ENCODE data around the gene LRRIQ4. TPM values are rescaled to one million over a fixed set of nuclear protein-coding genes. Genes with fewer than 3 reads are reported as not detected.

LRRIQ4 gene
- not detected for total RNA-seq
- long read RNA-seq, partial matches to known transcripts, result 0 of 1 reads
- long read RNA-seq, other reads (novel, unspliced or antisense), result 1 of 1 reads

DNA sequence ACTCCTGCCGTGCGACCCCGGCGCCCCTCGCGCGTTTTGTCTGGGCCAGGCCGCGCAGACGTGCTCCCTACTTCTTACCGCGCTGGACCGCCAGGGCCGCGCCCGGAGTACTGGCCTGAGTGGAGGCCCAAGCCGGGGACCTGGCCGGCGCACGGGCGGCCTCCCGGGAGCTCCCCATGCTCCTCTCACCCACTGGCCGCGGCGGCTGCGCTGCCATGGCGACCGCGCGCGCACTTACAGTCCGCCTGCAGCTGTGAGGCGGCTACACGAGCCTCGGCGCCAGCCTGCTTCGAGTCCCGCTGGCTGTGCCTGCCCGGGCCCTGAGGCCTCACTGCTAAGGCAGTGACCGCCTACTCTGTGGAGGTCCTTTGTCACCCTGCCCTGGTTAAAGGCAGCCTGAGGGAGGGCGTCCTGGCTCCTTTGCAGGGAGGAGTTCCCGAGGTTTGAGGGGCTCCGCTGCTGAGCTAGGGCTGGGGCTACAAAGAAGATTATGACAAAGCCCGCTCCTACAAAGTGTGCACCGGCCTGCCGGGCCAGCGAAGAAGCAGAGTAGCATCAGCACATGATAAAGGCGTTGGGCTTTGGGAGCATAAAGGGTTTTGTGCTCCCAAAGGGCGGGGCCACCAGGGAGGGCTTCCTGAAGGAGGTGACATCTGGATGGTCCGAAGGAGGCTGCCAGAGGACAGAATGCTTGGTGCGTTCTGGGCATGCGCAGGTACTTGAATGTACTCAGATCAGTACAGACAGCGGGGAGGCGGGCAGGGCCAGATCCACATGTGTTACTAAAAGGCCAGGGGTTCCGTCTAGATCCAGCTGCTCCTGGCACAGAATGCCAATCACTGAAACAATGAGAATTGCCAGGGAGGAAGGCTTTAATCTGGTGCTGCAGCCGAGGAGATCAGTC, at the start of gene LRRIQ4, which contains the start of gene LRRC34:
Gene LRRIQ4 (plus strand): TSS at position 539 of the 904 bp plus-strand sequence. CDS start 9,052 bp downstream, outside the sequence.
Gene LRRC34 (minus strand): TSS at position 573 of the 904 bp plus-strand sequence. CDS start 356 bp downstream, at position 217.
- ATAC-seq (ENCODE audit: poor library complexity), result peak; percentile 95
- intact Hi-C loops (cut with DNase I), result no loop called here
- DNase-seq, result peak; percentile 89

DNA sequence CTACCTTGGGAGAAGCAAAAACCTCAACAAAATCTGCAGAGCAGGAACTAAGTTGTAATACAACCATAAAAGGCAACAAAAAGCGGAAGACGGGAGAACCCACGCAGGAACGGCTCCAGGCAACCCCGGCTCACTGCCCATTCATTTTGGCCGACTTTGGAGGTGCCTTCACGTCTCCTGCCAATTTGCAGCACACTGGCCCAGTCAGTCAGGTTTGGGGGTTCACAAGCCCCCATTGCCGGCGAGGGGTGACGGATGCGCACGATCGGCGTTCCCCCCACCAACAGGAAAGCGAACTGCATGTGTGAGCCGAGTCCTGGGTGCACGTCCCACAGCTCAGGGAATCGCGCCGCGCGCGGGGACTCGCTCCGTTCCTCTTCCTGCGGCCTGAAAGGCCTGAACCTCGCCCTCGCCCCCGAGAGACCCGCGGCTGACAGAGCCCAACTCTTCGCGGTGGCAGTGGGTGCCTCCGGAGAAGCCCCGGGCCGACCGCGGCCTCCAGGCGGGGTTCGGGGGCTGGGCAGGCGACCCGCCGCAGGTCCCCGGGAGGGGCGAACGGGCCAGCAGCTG, 48.3 kb upstream of the LRRIQ4 start:
- intact Hi-C loops (cut with DNase I), result no loop called here
- ATAC-seq (ENCODE audit: poor library complexity), result peak; percentile 72
- peak; percentile 77 for DNase-seq

DNA sequence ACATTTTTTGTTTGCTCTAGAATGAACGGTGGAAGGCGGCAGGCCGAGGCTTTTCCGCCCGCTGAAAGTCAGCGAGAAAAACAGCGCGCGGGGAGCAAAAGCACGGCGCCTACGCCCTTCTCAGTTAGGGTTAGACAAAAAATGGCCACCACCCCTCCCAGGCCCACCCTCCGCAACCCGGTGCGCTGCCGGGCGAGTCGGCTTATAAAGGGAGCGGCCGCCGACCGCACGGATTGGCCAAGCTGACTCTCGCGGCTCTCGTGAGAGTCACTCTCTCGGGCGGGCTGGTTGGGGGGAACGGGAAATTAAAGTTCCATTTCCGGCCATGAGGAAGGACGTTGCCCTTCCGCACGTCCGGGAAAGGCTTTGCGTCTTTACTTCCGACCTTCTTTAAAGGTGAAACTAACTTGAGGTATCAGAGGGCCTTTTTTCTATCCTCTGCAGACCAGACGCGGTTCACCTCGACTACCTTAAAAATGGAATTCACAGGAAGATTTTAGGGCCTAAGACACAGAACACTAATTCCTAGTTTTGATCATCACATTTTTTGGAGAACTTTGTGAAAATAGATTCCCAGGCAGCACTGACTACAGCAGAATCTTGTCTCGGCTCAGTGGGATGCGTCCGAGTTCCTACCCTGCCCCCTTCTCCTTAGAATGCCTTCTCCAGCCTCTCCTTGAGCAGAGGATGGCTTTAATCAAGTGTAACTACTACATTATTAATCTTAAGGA, 47.6 kb upstream of the LRRIQ4 start, which contains the start of gene TERC:
Gene TERC (minus strand): TSS at position 179 of the 731 bp plus-strand sequence.
- peak; percentile 96 for ATAC-seq (ENCODE audit: poor library complexity)
- DNase-seq, result peak; percentile 95
- intact Hi-C loops (cut with DNase I), result no loop called here

DNA sequence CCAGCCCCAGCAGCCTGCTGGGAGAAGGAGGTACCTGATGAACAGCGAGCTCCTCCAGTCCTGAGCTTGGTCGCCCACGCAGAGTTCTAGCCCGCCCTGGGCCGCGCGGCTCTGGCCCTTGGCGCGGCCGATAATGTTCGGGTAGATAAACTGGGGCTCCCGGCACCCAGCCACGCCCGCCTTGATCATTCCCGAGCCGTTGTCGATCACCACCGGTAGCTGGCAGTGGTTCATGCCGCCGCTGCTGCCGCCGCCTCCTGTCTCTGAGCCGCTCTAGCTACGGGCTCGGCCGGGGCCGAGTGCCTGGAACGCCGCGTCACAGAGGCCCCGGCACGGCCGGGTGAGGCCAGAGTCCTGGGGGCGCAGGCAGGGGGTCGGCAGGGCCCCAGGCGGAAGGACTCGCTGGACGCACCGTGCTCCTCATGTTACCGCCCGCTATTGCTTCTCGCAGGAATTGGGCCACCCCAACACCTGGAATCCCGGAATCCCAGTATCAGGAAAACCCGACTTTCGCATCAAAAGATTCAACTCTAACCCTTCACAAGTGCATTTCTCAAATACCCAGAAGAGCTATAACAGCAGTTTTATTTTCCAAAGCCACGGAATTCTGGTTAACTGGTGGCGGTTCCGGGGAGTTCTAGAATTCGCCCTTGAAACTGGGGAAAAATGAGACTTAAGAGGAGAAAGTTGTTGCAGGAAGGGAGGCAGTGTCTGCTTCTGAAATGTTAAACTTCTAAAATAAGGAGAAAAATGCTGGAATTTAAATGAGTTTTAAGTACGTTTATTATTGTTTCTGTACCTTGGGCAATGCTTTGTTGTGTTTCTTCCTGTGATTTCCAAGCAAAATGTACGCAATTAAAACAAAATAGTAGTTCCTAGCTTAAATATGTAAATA, 43.1 kb upstream of the LRRIQ4 start, which contains the start of gene ACTRT3:
Gene ACTRT3 (minus strand): TSS at position 275 of the 895 bp plus-strand sequence. CDS start 41 bp downstream, at position 234.
- intact Hi-C loops (cut with DNase I), result loop anchor here (10.0 kb wide), 1 partner anchor 195 kb away; the partner anchor contains the start of gene SEC62
- peak; percentile 25 for ATAC-seq (ENCODE audit: poor library complexity)
- DNase-seq, result peak; percentile 83

DNA sequence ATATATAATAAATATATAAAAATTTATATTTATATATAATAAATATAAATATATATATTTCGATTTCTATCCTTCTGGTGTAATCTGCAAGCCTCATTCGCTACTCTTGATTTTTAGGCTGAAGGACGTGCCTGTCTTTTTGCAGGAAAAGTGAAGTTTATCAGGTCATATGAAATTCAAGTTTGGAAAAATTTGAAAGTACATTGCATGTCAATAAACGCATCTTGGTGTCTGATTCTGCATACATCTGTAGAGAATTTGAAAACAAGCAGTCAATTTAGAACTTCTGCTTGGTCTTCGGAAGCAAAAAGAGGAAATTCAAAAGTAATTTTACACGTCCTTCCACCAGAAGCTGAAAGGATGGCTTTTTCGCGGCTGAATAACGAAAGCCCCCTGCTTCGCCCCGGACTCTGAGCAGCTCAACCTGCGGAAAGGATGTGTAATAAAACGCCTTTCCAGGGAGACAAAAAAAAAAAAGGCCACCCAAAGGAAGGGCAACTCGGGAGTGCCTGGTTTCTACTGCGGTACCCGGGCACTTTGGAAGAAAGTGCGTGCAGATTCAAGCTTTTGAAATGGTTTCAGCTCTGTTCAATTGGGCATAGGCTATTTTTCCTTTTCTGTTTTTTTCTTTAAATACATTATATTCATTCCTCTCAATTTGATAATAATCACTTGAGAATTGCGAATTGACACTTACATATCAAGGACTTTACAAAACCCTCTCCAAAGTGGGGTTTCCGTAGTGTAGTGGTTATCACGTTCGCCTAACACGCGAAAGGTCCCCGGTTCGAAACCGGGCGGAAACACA, 41.0 kb upstream of the LRRIQ4 start:
- ATAC-seq (ENCODE audit: poor library complexity), result peak; percentile 59
- DNase-seq, result peak; percentile 62
- intact Hi-C loops (cut with DNase I), result loop anchor here (10.0 kb wide), 1 partner anchor 193 kb away; the partner anchor contains the start of gene SEC62

DNA sequence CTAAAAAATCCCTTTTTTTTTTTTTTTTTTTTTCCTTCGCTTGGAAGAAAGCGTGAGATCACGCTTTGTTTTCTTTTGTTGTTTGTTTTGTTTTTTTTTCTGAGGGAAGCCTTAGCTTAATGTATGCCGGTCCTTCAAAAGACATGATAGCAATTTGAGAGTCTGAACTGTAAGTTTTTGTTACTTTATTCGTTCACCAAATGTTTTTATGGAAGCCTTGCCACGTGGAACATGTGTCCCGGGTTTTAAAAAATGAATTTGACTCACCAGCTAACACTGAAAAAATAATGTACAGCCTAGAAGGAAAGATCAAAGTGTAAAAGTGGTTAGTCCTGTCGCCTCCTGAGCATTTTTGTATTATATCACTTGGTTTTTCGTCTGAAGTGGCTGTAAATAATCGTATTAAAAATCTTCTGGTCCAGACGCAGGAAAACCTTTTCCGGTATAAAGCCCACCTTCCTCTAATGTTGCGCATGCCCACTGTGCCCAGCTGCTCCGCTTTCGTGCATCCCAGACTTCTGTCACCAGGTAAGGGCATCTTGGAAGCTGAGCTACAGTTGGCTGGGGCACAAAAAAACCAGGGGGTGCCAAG, 40.3 kb upstream of the LRRIQ4 start:
- intact Hi-C loops (cut with DNase I), result loop anchor here (10.0 kb wide), 1 partner anchor 192 kb away; the partner anchor contains the start of gene SEC62
- ATAC-seq (ENCODE audit: poor library complexity) (peak; percentile 81), DNase-seq (peak; percentile 78)

DNA sequence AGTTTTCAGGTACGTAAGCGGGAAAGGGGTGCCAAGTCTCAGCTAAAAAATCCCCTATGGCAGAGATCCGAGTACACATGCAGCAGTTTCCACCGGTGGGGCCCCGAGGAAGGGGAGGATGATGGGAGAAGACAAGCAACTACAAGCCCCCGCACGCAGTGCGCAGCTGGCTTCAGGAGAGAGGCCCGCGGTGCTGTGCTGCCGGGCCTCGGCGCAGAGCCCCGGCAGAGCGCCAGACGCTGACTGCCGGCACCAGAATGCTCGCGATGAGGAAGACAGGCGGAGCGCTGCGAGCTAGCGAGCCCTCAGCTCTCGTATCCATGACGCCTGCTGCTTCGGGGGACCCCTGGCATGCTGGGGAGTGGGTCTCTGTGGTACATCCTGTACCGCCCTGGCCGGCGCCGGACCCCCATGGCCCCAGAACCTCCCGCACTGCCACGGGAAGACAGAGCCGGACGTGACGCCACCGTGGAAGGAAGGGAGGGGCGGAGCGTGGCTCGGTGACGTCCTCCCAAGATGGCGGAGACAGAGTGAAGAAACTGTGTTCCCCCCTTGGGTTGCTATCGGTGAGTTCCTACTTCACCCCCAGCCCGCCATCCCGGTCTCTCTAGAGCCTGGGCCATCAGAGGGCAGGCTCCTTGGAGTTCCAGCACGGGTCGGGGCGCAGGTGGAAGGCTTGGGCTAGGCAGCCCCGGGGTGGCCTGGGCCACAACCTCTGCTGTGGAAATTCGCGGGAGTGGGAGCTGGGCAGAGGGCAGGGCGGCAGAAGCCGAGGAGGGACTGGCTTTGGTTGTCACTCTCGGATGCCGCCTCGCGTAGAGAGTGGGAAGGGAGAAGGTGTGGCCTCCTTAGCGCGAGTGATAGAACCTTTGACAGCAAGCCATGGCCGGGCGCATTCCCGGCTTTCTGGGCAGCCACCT, 39.5 kb upstream of the LRRIQ4 start, which contains the start of gene MYNN:
Gene MYNN (plus strand): TSS at position 500 of the 920 bp plus-strand sequence. CDS start 900 bp downstream, outside the sequence.
- intact Hi-C loops (cut with DNase I), result loop anchor here (10.0 kb wide), 1 partner anchor 192 kb away; the partner anchor contains the start of gene SEC62
- peak; percentile 95 for DNase-seq
- ATAC-seq (ENCODE audit: poor library complexity), result peak; percentile 94

DNA sequence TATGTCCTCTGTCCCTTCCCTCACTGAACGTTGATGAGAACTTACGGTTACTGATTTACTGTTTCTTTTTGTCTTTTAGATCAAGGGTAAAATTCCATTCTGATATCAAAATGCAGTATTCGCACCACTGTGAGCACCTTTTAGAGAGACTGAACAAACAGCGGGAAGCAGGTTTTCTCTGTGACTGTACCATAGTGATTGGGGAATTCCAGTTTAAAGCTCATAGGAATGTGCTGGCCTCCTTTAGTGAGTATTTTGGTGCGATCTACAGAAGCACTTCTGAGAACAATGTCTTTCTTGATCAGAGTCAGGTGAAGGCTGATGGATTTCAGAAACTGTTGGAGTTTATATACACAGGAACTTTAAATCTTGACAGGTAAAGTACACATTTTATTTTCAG, 38.5 kb upstream of the LRRIQ4 start:
- ATAC-seq (ENCODE audit: poor library complexity), result no peak

DNA sequence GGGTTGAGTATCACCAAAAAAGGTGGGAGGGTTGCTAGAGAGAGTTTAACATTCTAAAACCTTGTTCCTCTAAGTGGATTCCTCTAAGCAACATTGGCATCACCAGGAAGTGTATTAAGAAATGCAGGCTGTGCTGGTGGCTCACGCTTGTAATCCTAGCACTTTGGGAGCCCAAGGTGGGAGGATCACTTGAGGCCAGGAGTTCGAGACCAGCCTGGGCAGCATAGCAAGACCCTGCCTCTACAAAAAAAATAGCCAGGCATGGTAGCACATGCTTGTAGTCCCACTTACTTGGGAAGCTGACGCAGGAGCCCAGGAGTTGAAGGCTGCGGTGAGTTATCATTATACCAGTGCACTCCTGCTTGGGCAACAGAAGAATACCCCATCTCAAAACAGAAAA, 34.8 kb upstream of the LRRIQ4 start:
- DNase-seq, result no peak
- ATAC-seq (ENCODE audit: poor library complexity), result no peak
- intact Hi-C loops (cut with DNase I), result loop anchor here (10.0 kb wide), 1 partner anchor 187 kb away; the partner anchor contains the start of gene SEC62

More for the DNA sequence above, 38.5 kb upstream of the LRRIQ4 start:
- DNase-seq, result no peak
- intact Hi-C loops (cut with DNase I), result loop anchor here (10.0 kb wide), 1 partner anchor 191 kb away; the partner anchor contains the start of gene SEC62

DNA sequence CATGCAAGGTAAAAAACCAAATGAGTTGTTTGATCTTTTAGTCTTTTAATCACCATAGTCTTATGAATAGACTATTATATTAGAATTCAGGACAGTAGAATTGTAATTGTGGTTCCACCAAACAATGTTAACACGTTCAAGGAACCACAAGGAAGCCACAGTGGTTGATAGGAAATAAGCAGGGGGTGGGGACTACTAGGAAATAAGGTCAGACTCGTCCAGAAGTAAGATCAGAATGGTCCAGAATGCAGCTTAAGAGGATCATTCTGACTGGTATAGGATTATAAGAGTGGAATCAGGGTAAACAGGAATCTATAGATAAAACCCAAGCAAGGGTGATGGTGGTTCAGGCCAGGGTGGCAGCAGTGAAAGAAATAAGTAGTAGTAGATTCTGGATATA, 31.9 kb upstream of the LRRIQ4 start:
- ATAC-seq (ENCODE audit: poor library complexity) (no peak), DNase-seq (no peak)
- intact Hi-C loops (cut with DNase I), result no loop called here

DNA sequence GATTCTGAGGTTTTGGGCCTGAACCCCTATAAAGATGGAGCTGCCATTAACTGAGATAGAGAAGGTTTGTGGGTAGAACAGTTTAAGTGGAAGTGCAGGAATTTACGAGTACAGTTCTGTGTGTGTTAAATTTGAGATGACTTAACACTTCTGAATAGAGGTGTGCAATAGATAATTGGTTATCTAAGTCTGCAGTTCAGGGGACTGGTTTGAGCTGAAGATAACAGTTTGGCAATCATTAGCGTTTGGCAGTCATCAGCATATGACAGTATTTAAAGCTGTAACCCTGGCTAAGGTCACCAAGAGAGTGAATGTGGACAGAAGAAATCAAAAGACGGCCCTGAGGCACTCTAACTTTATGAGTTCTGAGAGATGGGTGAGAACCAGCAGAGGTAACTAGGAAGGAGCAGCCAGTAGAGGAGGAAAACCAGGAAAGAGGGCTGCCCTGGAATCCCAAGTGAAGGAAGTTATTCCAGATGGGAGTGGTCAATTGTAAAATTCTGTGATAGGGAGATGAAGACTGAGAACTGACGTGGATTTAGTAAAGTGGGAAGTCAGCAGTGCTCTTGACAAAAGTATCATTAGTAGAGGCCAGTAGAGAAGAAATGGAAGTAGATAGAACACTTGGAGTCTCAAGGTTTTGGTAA, 31.3 kb upstream of the LRRIQ4 start:
- ATAC-seq (ENCODE audit: poor library complexity), result peak; percentile 51
- intact Hi-C loops (cut with DNase I), result no loop called here

DNA sequence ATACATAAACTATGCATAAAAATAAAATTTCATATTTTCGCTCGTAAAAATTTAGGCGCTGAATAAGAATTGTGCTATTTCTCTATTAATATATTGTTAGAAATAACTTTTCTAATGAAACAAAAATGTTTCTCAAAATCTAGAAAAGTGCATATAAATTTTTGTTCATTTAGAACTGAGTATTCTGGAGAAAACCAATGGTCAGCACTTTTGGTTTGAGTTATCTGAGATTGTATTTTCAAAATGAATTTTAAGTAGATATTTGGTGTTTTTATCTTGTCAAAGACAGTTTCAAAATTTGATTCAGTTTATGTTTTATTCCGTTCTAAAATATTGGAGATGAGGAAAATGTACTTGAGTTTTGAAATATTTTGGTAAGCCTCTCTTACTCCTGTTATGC, 25.6 kb upstream of the LRRIQ4 start:
- intact Hi-C loops (cut with DNase I), result no loop called here
- no peak for ATAC-seq (ENCODE audit: poor library complexity)
- no peak for DNase-seq

More for the DNA sequence above, 31.3 kb upstream of the LRRIQ4 start:
- DNase-seq, result no peak

DNA sequence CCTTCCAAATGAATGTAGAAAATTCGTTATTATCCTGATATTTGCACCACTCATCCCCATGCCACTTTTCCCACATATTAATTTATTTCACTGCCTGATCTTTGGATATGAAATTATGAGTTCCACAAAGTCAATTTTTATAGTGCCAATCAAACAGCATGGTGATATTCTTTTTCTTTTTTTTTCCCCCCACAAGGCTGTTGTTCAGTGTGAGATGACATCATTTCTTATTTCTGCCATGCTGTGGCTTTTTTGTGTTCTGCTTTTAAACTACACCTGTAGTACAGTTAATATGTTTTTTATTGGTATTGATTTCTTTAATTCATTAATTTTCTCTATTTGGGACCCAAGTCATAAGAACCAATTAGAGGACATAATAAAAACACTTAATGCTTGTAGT, 24.9 kb upstream of the LRRIQ4 start:
- ATAC-seq (ENCODE audit: poor library complexity) (no peak), DNase-seq (no peak)
- intact Hi-C loops (cut with DNase I), result no loop called here

DNA sequence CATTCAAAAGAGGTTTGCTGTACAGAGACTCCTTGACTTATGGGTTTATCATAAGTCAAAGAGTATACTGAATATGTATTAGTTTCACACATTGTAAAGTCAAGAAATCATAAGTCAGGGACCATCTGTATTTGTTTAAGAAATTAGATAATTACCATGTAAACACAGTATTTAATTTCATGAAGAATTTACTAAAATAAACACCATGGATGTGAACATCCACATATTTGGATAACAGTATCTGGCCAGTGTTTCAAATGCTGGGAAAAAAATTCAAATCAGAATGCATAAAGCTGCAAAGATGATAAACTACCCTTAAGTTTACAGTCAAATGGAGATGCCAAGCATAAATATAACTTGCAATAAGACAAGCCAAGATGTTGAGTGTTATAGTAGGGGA, 22.5 kb upstream of the LRRIQ4 start:
- DNase-seq, result no peak
- ATAC-seq (ENCODE audit: poor library complexity), result no peak
- intact Hi-C loops (cut with DNase I), result loop anchor here (10.0 kb wide), 1 partner anchor 195 kb away; no protein-coding TSS in a partner anchor
